Measurements from ENCODE around the gene CD81. TPM values are rescaled to one million over a fixed set of nuclear protein-coding genes. Genes with fewer than 3 reads are reported as not detected.

Gene CD81
- total RNA-seq, 1 experiment from 2014 or later, result 194 TPM

- no peak overlapping the region for H3K27ac ChIP-seq (ENCODE audit: low read depth, low read length, poor library complexity, severe bottlenecking)
- ChIA-PET POLR2A (ENCODE audit: low non-redundant PET) (no interaction called here), CTCF (no interaction called here)
- H3K9me3 ChIP-seq (ENCODE audit: low read depth, low read length, poor library complexity, severe bottlenecking), result no peaks in the 10 kb centered on the region
- no peak for DNase-seq (ENCODE audit: low spot score)
- intact Hi-C loops (cut with micrococcal nuclease; ENCODE audit: unreplicated experiment), result no loop called here
- no peak for TF ChIP-seq EZH2 (IDR thresholded peaks at IDR 0.05; ENCODE audit: borderline replicate concordance, low read depth, low read length, poor library complexity, severe bottlenecking)
- no peak for TF ChIP-seq CTCF (conservative IDR thresholded peaks at IDR 0.05; ENCODE audit: low read depth, low read length)
- H3K4me1 ChIP-seq (ENCODE audit: insufficient read depth, low read length, poor library complexity, severe bottlenecking), result no peaks in the 10 kb centered on the region
- H3K27me3 ChIP-seq (replicated peaks; ENCODE audit: insufficient read depth, low read depth, low read length, poor library complexity), result no peaks in the 10 kb centered on the region
- H3K4me3 ChIP-seq (ENCODE audit: low read depth, low read length, poor library complexity, severe bottlenecking), result no peak overlapping the region
- BruUV-seq (replicated peaks), result no TSS peak
- no peaks in the 10 kb centered on the region for H3K36me3 ChIP-seq (ENCODE audit: insufficient read depth, low read length, poor library complexity, severe bottlenecking)
These were observed 33.6 kb upstream of the CD81 start for GRCh38 chr11:2343502-2343901.

- Histone ChIP-seq H3K27ac (ENCODE audit: low read depth, low read length, poor library complexity, severe bottlenecking) (no peak overlapping the region), H3K27me3 (replicated peaks; ENCODE audit: insufficient read depth, low read depth, low read length, poor library complexity) (no peaks in the 10 kb centered on the region), H3K36me3 (ENCODE audit: insufficient read depth, low read length, poor library complexity, severe bottlenecking) (no peaks in the 10 kb centered on the region), H3K4me3 (ENCODE audit: low read depth, low read length, poor library complexity, severe bottlenecking) (no peak overlapping the region), H3K9me3 (ENCODE audit: low read depth, low read length, poor library complexity, severe bottlenecking) (no peaks in the 10 kb centered on the region), H3K4me1 (ENCODE audit: insufficient read depth, low read length, poor library complexity, severe bottlenecking) (no peaks in the 10 kb centered on the region)
- intact Hi-C loops (cut with micrococcal nuclease; ENCODE audit: unreplicated experiment), result no loop called here
- POLR2A ChIA-PET (ENCODE audit: low non-redundant PET), result no interaction called here
- TF ChIP-seq EZH2 (IDR thresholded peaks at IDR 0.05; ENCODE audit: borderline replicate concordance, low read depth, low read length, poor library complexity, severe bottlenecking) (no peak), CTCF (conservative IDR thresholded peaks at IDR 0.05; ENCODE audit: low read depth, low read length) (no peak)
- CTCF ChIA-PET, result interaction anchor here (0.6 kb wide), 1 partner anchor 57 kb away, joined by 5 read pairs; no protein-coding TSS in a partner anchor
- no TSS peak for BruUV-seq (replicated peaks)
- no peak for DNase-seq (ENCODE audit: low spot score)
These were observed 32.1 kb upstream of the CD81 start for GRCh38 chr11:2345050-2345449.

- Histone ChIP-seq H3K36me3 (ENCODE audit: insufficient read depth, low read length, poor library complexity, severe bottlenecking) (no peaks in the 10 kb centered on the region), H3K4me3 (ENCODE audit: low read depth, low read length, poor library complexity, severe bottlenecking) (no peak overlapping the region), H3K4me1 (ENCODE audit: insufficient read depth, low read length, poor library complexity, severe bottlenecking) (no peaks in the 10 kb centered on the region), H3K9me3 (ENCODE audit: low read depth, low read length, poor library complexity, severe bottlenecking) (no peaks in the 10 kb centered on the region), H3K27ac (ENCODE audit: low read depth, low read length, poor library complexity, severe bottlenecking) (no peak overlapping the region), H3K27me3 (replicated peaks; ENCODE audit: insufficient read depth, low read depth, low read length, poor library complexity) (no peaks in the 10 kb centered on the region)
- CTCF ChIA-PET, result no interaction called here
- TF ChIP-seq EZH2 (IDR thresholded peaks at IDR 0.05; ENCODE audit: borderline replicate concordance, low read depth, low read length, poor library complexity, severe bottlenecking), result no peak
- TF ChIP-seq CTCF (conservative IDR thresholded peaks at IDR 0.05; ENCODE audit: low read depth, low read length), result no peak
- POLR2A ChIA-PET (ENCODE audit: low non-redundant PET), result no interaction called here
- no TSS peak for BruUV-seq (replicated peaks)
- DNase-seq (ENCODE audit: low spot score), result no peak
- intact Hi-C loops (cut with micrococcal nuclease; ENCODE audit: unreplicated experiment), result no loop called here
These were observed 31.1 kb upstream of the CD81 start for GRCh38 chr11:2346014-2346413.

All from A673 (cell line).